CD4-positive, alpha-beta T cell (primary cell): ENCODE data around the gene RNF157. TPM values are rescaled to one million over a fixed set of nuclear protein-coding genes. Genes with fewer than 3 reads are reported as not detected.

Experiments used
- ATAC-seq: fragments of 200-7000 bp; cut with Tn5 transposase; one replicate; pipeline ENCODE4 v1.10.0; 2022; ENCODE audit warnings: mild to moderate bottlenecking; ENCODE audit not compliant: poor library complexity
- CTCF ChIA-PET: fragments of 350-600 bp; sonication (Branson Sonifier 250); formaldehyde crosslinking; loops from one replicate; lab custom pipeline; 2021; ENCODE audit warnings: antibody characterized with exemption, inconsistent platforms; lab: Charles Lee
- POLR2A ChIA-PET: fragments of 350-600 bp; sonication (Branson Sonifier 250); formaldehyde crosslinking; loops from one replicate; lab custom pipeline; 2021; ENCODE audit warnings: antibody characterized with exemption, inconsistent platforms; lab: Charles Lee
- DNase-seq, 14 experiments: peaks; one replicate each; pipeline ENCODE4 v3.0.0-alpha.2; 2013 to 2020; ENCODE audit warnings: mixed read lengths in 2 of 14
- H3K27ac ChIP-seq, 2 donors: one replicate each; pipeline versions ENCODE4 v1.5.1 to v1.7.0; 2013; ENCODE audit warnings: low read length in 2 of 2, low read depth in 1 of 2, mild to moderate bottlenecking in 1 of 2
- H3K27me3 ChIP-seq, 2 experiments: 1 replicate in 1 of 2; 2 replicates in 1 of 2; pipeline versions ENCODE4 v1.6.1 to v1.7.0; 2013; ENCODE audit warnings: low read length in 2 of 2, control low read depth in 1 of 2, mild to moderate bottlenecking in 1 of 2, moderate library complexity in 1 of 2; ENCODE audit not compliant: insufficient read depth in 2 of 2, control insufficient read depth in 1 of 2
- H3K36me3 ChIP-seq: one replicate; pipeline ENCODE4 v1.6.1; 2013; ENCODE audit warnings: low read length, control low read depth; ENCODE audit not compliant: insufficient read depth
- H3K4me1 ChIP-seq: one replicate; pipeline ENCODE4 v1.6.1; 2013; ENCODE audit warnings: low read length, control low read depth; ENCODE audit not compliant: insufficient read depth
- H3K4me3 ChIP-seq: one replicate; pipeline ENCODE4 v1.5.1; 2013; ENCODE audit warnings: mild to moderate bottlenecking, low read length, moderate library complexity
- H3K9me3 ChIP-seq, 2 experiments: 1 replicate in 1 of 2; 2 replicates in 1 of 2; pipeline versions ENCODE4 v1.6.1 to v1.7.0; 2013; ENCODE audit warnings: low read length in 2 of 2, mild to moderate bottlenecking in 2 of 2, control low read depth in 1 of 2, moderate library complexity in 1 of 2; ENCODE audit not compliant: control insufficient read depth in 1 of 2, insufficient read depth in 1 of 2
- H3K27ac Mint-ChIP-seq: one replicate; pipeline ENCODE4 v1.8.0; 2020; ENCODE audit warnings: mixed read lengths
- H3K27me3 Mint-ChIP-seq: one replicate; pipeline ENCODE4 v1.8.0; 2021; ENCODE audit warnings: mixed read lengths
- H3K36me3 Mint-ChIP-seq: one replicate; pipeline ENCODE4 v1.8.0; 2021; ENCODE audit warnings: low read depth, mixed read lengths
- H3K4me1 Mint-ChIP-seq: one replicate; pipeline ENCODE4 v1.8.0; 2021; ENCODE audit warnings: low read depth, mixed read lengths
- H3K4me3 Mint-ChIP-seq: one replicate; pipeline ENCODE4 v1.8.0; 2020; ENCODE audit warnings: mild to moderate bottlenecking, mixed read lengths
- H3K9me3 Mint-ChIP-seq: one replicate; pipeline ENCODE4 v1.8.0; 2020; ENCODE audit warnings: mixed read lengths
- intact Hi-C, 2 experiments: fragments of 100-400 bp; cut with DNase I in 1 of 2; cut with micrococcal nuclease in 1 of 2; formaldehyde crosslinking; loops; one replicate each; pipeline versions ENCODE4 v1.15.1 to v1.9.0; 2023 to 2025; cut with DNase I, micrococcal nuclease
- total RNA-seq, 174 experiments: library from RNA in 2 of 174; stranded (reverse) in 2 of 174; gene quantifications; one replicate each; pipeline ENCODE4 v1.2.3 and lab custom pipeline; 2021 to 2026
- TF ChIP-seq, protein P1 (sequence below): fragments of 200-600 bp; IDR thresholded peaks from one replicate; pipeline ENCODE4 v1.8.0; 2022; ENCODE audit warnings: antibody characterized with exemption, mild to moderate bottlenecking

RNF157 gene
- total RNA-seq, 2 experiments from 2014 or later: 18.5 to 21.1 TPM

DNA sequence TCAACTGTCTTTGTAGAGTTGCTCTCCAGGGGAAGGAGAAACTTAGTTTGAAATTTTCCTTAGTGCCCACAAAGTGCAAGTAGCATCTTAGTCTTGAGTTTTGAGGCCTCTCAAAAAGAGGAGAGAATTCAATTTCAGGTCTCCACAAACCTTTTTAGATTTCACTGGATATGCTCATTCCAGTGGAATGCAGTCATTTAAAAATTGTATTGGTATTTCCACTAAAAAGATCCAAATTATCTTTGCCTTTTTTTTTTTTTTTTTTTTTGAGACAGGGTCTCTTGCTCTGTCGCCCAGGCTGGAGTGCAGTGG, 92.3 kb downstream of the RNF157 start:
- intact Hi-C loops: no loop called here
- CTCF ChIA-PET: no interaction called here
- H3K27ac ChIP-seq: no peak overlapping the region
- Mint-ChIP-seq H3K36me3 (peaks cover 44% of the 10 kb centered on the region), H3K4me1 (peaks cover 81% of the 10 kb centered on the region), H3K27ac (peak overlapping the region; percentile 97), H3K27me3 (no peaks in the 10 kb centered on the region), H3K9me3 (no peaks in the 10 kb centered on the region), H3K4me3 (no peak overlapping the region)
- DNase-seq: no peak
- no peaks in the 10 kb centered on the region for H3K27me3 ChIP-seq
- no peak overlapping the region for H3K4me3 ChIP-seq
- H3K4me1 ChIP-seq: peaks cover 70% of the 10 kb centered on the region
- H3K36me3 ChIP-seq: peaks cover 10% of the 10 kb centered on the region
- H3K9me3 ChIP-seq: peaks cover 0 to 4% of the 10 kb centered on the region in 2 experiments
- POLR2A ChIA-PET: no interaction called here
- no peak for ATAC-seq
- TF ChIP-seq, protein P1, sequence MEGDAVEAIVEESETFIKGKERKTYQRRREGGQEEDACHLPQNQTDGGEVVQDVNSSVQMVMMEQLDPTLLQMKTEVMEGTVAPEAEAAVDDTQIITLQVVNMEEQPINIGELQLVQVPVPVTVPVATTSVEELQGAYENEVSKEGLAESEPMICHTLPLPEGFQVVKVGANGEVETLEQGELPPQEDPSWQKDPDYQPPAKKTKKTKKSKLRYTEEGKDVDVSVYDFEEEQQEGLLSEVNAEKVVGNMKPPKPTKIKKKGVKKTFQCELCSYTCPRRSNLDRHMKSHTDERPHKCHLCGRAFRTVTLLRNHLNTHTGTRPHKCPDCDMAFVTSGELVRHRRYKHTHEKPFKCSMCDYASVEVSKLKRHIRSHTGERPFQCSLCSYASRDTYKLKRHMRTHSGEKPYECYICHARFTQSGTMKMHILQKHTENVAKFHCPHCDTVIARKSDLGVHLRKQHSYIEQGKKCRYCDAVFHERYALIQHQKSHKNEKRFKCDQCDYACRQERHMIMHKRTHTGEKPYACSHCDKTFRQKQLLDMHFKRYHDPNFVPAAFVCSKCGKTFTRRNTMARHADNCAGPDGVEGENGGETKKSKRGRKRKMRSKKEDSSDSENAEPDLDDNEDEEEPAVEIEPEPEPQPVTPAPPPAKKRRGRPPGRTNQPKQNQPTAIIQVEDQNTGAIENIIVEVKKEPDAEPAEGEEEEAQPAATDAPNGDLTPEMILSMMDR: no peak

DNA sequence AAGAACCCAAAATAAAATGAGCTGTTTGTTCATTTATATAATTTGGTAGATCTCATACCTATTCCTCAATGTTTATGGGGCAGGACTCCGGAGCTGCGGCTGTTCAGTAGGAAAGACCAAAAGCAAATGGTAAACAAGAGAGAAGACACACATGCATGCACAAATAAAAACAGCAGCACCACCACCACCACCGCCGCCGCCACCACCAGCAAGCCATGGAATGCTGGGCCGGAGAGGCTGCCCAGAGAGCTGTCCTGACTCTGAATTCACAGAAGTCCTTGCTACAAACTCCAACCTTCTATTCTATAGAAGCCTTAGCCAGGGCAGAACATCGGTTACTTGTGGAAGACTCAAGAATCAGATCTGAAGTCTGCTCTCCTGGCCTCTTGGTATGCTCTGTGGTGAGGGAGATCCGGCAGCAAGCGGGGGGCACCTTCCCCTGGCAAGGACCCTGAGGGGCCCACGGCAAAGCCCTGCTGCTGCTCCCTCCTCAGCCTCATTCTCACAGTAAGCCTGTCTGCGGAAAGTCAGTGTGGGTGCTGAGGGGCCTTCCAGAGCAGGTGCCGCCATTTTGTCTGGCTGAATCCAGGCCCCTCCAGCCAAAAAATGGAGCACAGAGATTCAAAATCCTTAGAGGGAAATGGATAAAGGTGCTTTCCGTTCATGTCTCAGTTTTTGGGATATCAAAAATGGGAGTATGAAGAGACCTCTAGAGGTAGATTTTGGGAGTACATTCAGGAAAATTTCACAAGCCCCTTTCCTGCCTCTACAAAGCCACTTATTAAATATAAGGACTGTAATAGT, 92.9 kb downstream of the RNF157 start:
- H3K27me3 Mint-ChIP-seq: no peaks in the 10 kb centered on the region
- Histone ChIP-seq H3K27me3 (no peaks in the 10 kb centered on the region), H3K4me3 (no peak overlapping the region), H3K4me1 (peaks cover 70% of the 10 kb centered on the region), H3K36me3 (peaks cover 10% of the 10 kb centered on the region), H3K27ac (peak overlapping the region in 1 of 2 donors; percentile 84), H3K9me3 (peaks cover 0 to 4% of the 10 kb centered on the region in 2 experiments)
- CTCF ChIA-PET: no interaction called here
- peaks cover 39% of the 10 kb centered on the region for H3K36me3 Mint-ChIP-seq
- H3K4me1 Mint-ChIP-seq: peaks cover 81% of the 10 kb centered on the region
- POLR2A ChIA-PET: interaction anchor here (1.4 to 2.8 kb wide), 2 partner anchors 14 to 21 kb away, joined by 3 to 11 read pairs; no protein-coding TSS in a partner anchor
- H3K27ac Mint-ChIP-seq: peak overlapping the region; percentile 97
- ATAC-seq: no peak
- no peak overlapping the region for H3K4me3 Mint-ChIP-seq
- H3K9me3 Mint-ChIP-seq: no peaks in the 10 kb centered on the region
- TF ChIP-seq, protein P1: no peak
- intact Hi-C loops: no loop called here
- no peak for DNase-seq

DNA sequence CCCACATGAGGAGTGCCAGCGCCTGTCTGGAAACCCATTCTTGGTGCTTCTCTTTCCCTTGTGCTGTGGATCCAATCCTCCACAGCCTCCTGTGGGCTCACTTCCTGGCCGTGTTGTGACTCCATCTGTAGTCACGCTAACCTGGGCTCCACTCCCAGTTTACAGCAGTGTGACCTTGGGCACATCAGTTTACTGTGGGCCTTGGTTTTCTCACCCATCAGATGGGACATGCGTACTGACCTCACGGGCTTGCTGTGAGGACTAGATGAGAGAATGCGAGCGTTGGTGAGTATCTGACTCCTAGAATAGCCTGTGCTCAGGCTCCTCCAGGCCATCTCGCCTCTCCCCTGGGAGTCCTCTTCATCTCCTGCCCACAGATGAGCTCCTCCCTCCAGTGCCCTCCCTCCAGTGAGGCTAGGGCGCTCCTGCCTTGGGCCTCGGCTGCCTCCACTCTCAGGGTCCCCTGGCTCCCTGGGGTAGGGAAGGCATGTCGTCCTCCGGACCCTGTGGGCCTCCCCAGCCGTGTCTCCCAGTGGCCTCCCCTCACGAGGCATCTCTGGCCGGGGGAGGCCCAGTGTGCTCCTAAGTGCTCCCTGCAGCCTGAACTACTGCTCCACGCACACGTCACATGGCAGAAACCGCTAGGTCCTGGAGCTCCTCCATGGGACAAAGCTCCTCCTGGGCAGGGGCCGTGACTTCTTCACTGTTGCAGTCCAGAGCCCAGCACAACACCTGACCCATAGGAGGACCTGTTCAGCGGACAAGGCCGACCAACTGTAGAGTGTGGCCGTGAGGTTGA, 94.0 kb downstream of the RNF157 start:
- TF ChIP-seq, protein P1: no peak
- Histone ChIP-seq H3K27ac (peak overlapping the region; percentile 84 to 92), H3K27me3 (no peaks in the 10 kb centered on the region), H3K36me3 (peaks cover 2% of the 10 kb centered on the region), H3K9me3 (peaks cover 0 to 4% of the 10 kb centered on the region in 2 experiments), H3K4me3 (peak overlapping the region; percentile 0), H3K4me1 (peaks cover 70% of the 10 kb centered on the region)
- intact Hi-C loops: no loop called here
- peak overlapping the region; percentile 54 for H3K4me3 Mint-ChIP-seq
- H3K9me3 Mint-ChIP-seq: no peaks in the 10 kb centered on the region
- DNase-seq (peak in 1 of 14 experiments; percentile 44), ATAC-seq (peak; percentile 4)
- ChIA-PET CTCF (interaction anchor here (0.6 to 2.7 kb wide), 4 partner anchors 25 to 133 kb away, joined by 3 to 16 read pairs (median 6); no protein-coding TSS in a partner anchor), POLR2A (interaction anchor here (0.6 to 2.8 kb wide), 22 partner anchors 8 to 133 kb away, joined by 3 to 43 read pairs (median 4); partner anchors contain the start of gene UBALD2)
- peaks cover 27% of the 10 kb centered on the region for H3K36me3 Mint-ChIP-seq
- peaks cover 2% of the 10 kb centered on the region for H3K27me3 Mint-ChIP-seq
- peaks cover 81% of the 10 kb centered on the region for H3K4me1 Mint-ChIP-seq
- H3K27ac Mint-ChIP-seq: peak overlapping the region; percentile 97
